ENCODE data around the gene CDX1. TPM values are rescaled to one million over a fixed set of nuclear protein-coding genes. Genes with fewer than 3 reads are reported as not detected.

The CDX1 gene
- polyA plus RNA-seq, 3 donors, result not detected

DNA sequence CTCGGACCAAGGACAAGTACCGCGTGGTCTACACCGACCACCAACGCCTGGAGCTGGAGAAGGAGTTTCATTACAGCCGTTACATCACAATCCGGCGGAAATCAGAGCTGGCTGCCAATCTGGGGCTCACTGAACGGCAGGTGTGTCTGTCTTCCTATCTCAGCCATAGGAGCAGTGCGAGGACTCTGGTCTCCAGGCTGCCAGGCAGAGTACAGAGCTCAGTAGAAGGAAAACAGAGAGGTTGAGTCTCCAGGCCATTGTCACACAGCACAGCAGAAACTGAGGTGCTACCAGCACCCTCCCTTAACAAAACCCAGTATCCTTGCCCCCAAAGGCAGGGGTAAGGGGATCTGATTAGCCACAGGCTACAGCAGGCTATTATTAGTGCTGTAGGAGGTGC is 16.2 kb downstream of the CDX1 start:
- no peak overlapping the region for H3K9ac ChIP-seq (ENCODE audit: insufficient read depth, low read length, poor library complexity, severe bottlenecking)
- WGBS (ENCODE audit: insufficient coverage), result 96% methylated on average over 9 of the region's 10 CpGs

DNA sequence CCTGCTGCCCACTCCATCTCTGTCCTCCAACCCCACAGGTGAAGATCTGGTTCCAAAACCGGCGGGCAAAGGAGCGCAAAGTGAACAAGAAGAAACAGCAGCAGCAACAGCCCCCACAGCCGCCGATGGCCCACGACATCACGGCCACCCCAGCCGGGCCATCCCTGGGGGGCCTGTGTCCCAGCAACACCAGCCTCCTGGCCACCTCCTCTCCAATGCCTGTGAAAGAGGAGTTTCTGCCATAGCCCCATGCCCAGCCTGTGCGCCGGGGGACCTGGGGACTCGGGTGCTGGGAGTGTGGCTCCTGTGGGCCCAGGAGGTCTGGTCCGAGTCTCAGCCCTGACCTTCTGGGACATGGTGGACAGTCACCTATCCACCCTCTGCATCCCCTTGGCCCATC is 16.9 kb downstream of the CDX1 start:
- Histone ChIP-seq H3K79me2 (ENCODE audit: insufficient read depth, low read length) (no peaks in the 10 kb centered on the region), H3K27ac (ENCODE audit: low read depth in 1 of 2, low read length in 2 of 2) (no peak overlapping the region), H2AFZ (ENCODE audit: insufficient read depth, low read depth, low read length, poor library complexity, severe bottlenecking) (no peak overlapping the region), H4K20me1 (ENCODE audit: insufficient read depth, low read length) (no peaks in the 10 kb centered on the region), H3K9me3 (replicated peaks in 1 of 2; ENCODE audit: control insufficient read depth in 1 of 2, insufficient read depth in 1 of 2, low read length in 2 of 2) (no peaks in the 10 kb centered on the region), H3K9ac (ENCODE audit: insufficient read depth, low read length, poor library complexity, severe bottlenecking) (no peak overlapping the region), H3K4me3 (replicated peaks in 1 of 3; ENCODE audit: low read depth in 2 of 3, low read length in 3 of 3) (no peak overlapping the region), H3K36me3 (replicated peaks in 1 of 2; ENCODE audit: control insufficient read depth in 1 of 2, insufficient read depth in 2 of 2, low read length in 2 of 2) (no peaks in the 10 kb centered on the region), H3K4me2 (replicated peaks; ENCODE audit: extremely low read depth, low read length, poor library complexity, severe bottlenecking) (no peak overlapping the region), H3K4me1 (ENCODE audit: control insufficient read depth in 1 of 2, insufficient read depth in 2 of 2, low read length in 2 of 2) (peaks cover 37 to 38% of the 10 kb centered on the region in 2 donors), H3K27me3 (ENCODE audit: control insufficient read depth in 2 of 2, insufficient read depth in 2 of 2, low read length in 2 of 2) (peaks cover 0 to 2% of the 10 kb centered on the region in 2 donors)
- Mint-ChIP-seq H3K4me1 (peaks cover 40% of the 10 kb centered on the region), H3K36me3 (no peaks in the 10 kb centered on the region), H3K27me3 (ENCODE audit: low read depth in 3 of 3) (peaks cover 1 to 20% (median 13%) of the 10 kb centered on the region in 3 donors), H3K9me3 (peaks cover 0 to 2% (median 0%) of the 10 kb centered on the region in 7 donors), H3K4me3 (no peak overlapping the region), H3K27ac (no peak overlapping the region)
- 98% methylated on average over 6 of the region's 12 CpGs for WGBS (ENCODE audit: insufficient coverage)
- DNase-seq, result no peak
- TF ChIP-seq, protein P1, sequence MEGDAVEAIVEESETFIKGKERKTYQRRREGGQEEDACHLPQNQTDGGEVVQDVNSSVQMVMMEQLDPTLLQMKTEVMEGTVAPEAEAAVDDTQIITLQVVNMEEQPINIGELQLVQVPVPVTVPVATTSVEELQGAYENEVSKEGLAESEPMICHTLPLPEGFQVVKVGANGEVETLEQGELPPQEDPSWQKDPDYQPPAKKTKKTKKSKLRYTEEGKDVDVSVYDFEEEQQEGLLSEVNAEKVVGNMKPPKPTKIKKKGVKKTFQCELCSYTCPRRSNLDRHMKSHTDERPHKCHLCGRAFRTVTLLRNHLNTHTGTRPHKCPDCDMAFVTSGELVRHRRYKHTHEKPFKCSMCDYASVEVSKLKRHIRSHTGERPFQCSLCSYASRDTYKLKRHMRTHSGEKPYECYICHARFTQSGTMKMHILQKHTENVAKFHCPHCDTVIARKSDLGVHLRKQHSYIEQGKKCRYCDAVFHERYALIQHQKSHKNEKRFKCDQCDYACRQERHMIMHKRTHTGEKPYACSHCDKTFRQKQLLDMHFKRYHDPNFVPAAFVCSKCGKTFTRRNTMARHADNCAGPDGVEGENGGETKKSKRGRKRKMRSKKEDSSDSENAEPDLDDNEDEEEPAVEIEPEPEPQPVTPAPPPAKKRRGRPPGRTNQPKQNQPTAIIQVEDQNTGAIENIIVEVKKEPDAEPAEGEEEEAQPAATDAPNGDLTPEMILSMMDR (IDR thresholded peaks at IDR 0.05), result no peak
- intact Hi-C loops (cut with micrococcal nuclease), result no loop called here

More for the DNA sequence above, 16.2 kb downstream of the CDX1 start:
- no peak overlapping the region for H3K27ac Mint-ChIP-seq
- TF ChIP-seq, protein P1 (IDR thresholded peaks at IDR 0.05), result no peak
- peaks cover 0 to 14% (median 7%) of the 10 kb centered on the region in 3 donors for H3K27me3 Mint-ChIP-seq (ENCODE audit: low read depth in 3 of 3)
- Histone ChIP-seq H3K4me1 (ENCODE audit: control insufficient read depth in 1 of 2, insufficient read depth in 2 of 2, low read length in 2 of 2) (peaks cover 37 to 38% of the 10 kb centered on the region in 2 donors), H3K9me3 (replicated peaks in 1 of 2; ENCODE audit: control insufficient read depth in 1 of 2, insufficient read depth in 1 of 2, low read length in 2 of 2) (no peaks in the 10 kb centered on the region), H4K20me1 (ENCODE audit: insufficient read depth, low read length) (no peaks in the 10 kb centered on the region), H3K36me3 (replicated peaks in 1 of 2; ENCODE audit: control insufficient read depth in 1 of 2, insufficient read depth in 2 of 2, low read length in 2 of 2) (no peaks in the 10 kb centered on the region), H3K79me2 (ENCODE audit: insufficient read depth, low read length) (no peaks in the 10 kb centered on the region), H3K4me3 (replicated peaks in 1 of 3; ENCODE audit: low read depth in 2 of 3, low read length in 3 of 3) (no peak overlapping the region), H3K27ac (ENCODE audit: low read depth in 1 of 2, low read length in 2 of 2) (no peak overlapping the region), H3K27me3 (ENCODE audit: control insufficient read depth in 2 of 2, insufficient read depth in 2 of 2, low read length in 2 of 2) (no peaks in the 10 kb centered on the region), H3K4me2 (replicated peaks; ENCODE audit: extremely low read depth, low read length, poor library complexity, severe bottlenecking) (no peak overlapping the region), H2AFZ (ENCODE audit: insufficient read depth, low read depth, low read length, poor library complexity, severe bottlenecking) (no peak overlapping the region)
- H3K36me3 Mint-ChIP-seq, result no peaks in the 10 kb centered on the region
- H3K9me3 Mint-ChIP-seq, result peaks cover 0 to 2% (median 0%) of the 10 kb centered on the region in 7 donors
- intact Hi-C loops (cut with micrococcal nuclease), result no loop called here
- no peak overlapping the region for H3K4me3 Mint-ChIP-seq
- DNase-seq, result no peak
- peaks cover 40% of the 10 kb centered on the region for H3K4me1 Mint-ChIP-seq
